K562 (cell line): ENCODE data around the gene HLA-DMB. TPM values are rescaled to one million over a fixed set of nuclear protein-coding genes. Genes with fewer than 3 reads are reported as not detected.
A peak's percentile ranks its signal among the peaks of the same experiment; 100 is the strongest.

Source experiments
- BRD9 ChIP-seq: fragments of 450-650 bp; IDR thresholded peaks from 2 replicates; pipeline ENCODE4 v1.6.1; 2018; ENCODE audit warnings: low read depth; ENCODE audit not compliant: partially characterized antibody
- DNMT1 ChIP-seq: fragments of 450-650 bp; IDR thresholded peaks from 2 replicates; pipeline ENCODE4 v1.6.1; 2016; ENCODE audit warnings: antibody characterized with exemption, mild to moderate bottlenecking
- FOSL1 ChIP-seq: fragments of 200-800 bp; sonication (Bioruptor generic); conservative IDR thresholded peaks from 2 replicates; pipeline ENCODE4 v1.6.1; 2016; ENCODE audit warnings: missing genetic modification characterization, missing compliant biosample characterization
- GABPB2 ChIP-seq: fragments of 250-450 bp; sonication (Bioruptor Pico); conservative IDR thresholded peaks from 2 replicates; pipeline ENCODE4 v1.5.1; 2021; ENCODE audit warnings: mild to moderate bottlenecking
- MEF2A ChIP-seq: IDR thresholded peaks from 2 replicates; pipeline ENCODE4 v1.6.1; 2011; ENCODE audit warnings: low read depth, mild to moderate bottlenecking, low read length, moderate library complexity; ENCODE audit not compliant: control insufficient read depth
- PATZ1 ChIP-seq: fragments of 250-450 bp; sonication (Bioruptor Pico); IDR thresholded peaks from 2 replicates; pipeline ENCODE4 v1.5.0; 2020; ENCODE audit warnings: mild to moderate bottlenecking, borderline replicate concordance
- TAF9B ChIP-seq: fragments of 450-650 bp; IDR thresholded peaks from 2 replicates; pipeline ENCODE4 v1.6.1; 2018; ENCODE audit warnings: mild to moderate bottlenecking; ENCODE audit not compliant: partially characterized antibody
- TCF3 ChIP-seq: sonication (generic); formaldehyde crosslinking; IDR thresholded peaks from 2 replicates; pipeline ENCODE4 v1.4.0; 2020; ENCODE audit warnings: mild to moderate bottlenecking, missing genetic modification reagents
- TCF7L2 ChIP-seq: fragments of 150-350 bp; IDR thresholded peaks from 2 replicates; pipeline ENCODE4 v1.6.1; 2016; ENCODE audit warnings: low read depth, mild to moderate bottlenecking, low read length, moderate library complexity
- YY1 ChIP-seq, 3 experiments: IDR thresholded peaks; 2 replicates each; pipeline ENCODE4 v1.6.1; 2011; ENCODE audit warnings: low read length in 2 of 3, mild to moderate bottlenecking in 2 of 3, moderate library complexity in 2 of 3, borderline replicate concordance in 1 of 3, control low read depth in 1 of 3, low read depth in 1 of 3; ENCODE audit not compliant: insufficient read depth in 3 of 3, insufficient replicate concordance in 2 of 3, control insufficient read depth in 1 of 3, insufficient read length in 1 of 3; ENCODE audit errors: extremely low read depth in 1 of 3
- ZNF398 ChIP-seq: fragments of 250-450 bp; sonication (Bioruptor Pico); IDR thresholded peaks from 2 replicates; pipeline ENCODE4 v1.8.0; 2021; ENCODE audit warnings: moderate library complexity, mild to moderate bottlenecking, inconsistent platforms
- ZNF668 ChIP-seq: fragments of 250-450 bp; sonication (Bioruptor Pico); IDR thresholded peaks from 2 replicates; pipeline ENCODE4 v1.8.0; 2022; ENCODE audit warnings: mild to moderate bottlenecking, inconsistent platforms
- polyA plus RNA-seq, 8 experiments: library from polyadenylated mRNA; depleted of rRNA in 4 of 8; stranded (reverse) in 5 of 8; unstranded in 3 of 8; fragments of >200 nt; fragmentation: Nextera tagmentation in 2 of 8; fragmentation: Illumina TruSeq in 1 of 8; extraction: Ambion mirVana in 2 of 8; extraction: Trizol in 1 of 8; gene quantifications; 2 replicates each; pipeline versions ENCODE4 v1.2.1 to v1.2.3, GENCODE V29; 2011 to 2014; ENCODE audit warnings: inconsistent platforms in 1 of 8, missing spikeins in 1 of 8
- total RNA-seq, 7 experiments: library from RNA; depleted of rRNA in 6 of 7; stranded (reverse); fragments of >200 nt in 6 of 7; fragmentation: Illumina TruSeq in 2 of 7; extraction: Trizol in 2 of 7; gene quantifications; 2 replicates each; pipeline versions ENCODE4 v1.2.1 to v1.2.3, GENCODE V29; 2011 to 2021; ENCODE audit warnings: low replicate concordance in 1 of 7
- TF ChIP-seq, protein P1 (sequence below): fragments of 450-650 bp; formaldehyde crosslinking; IDR thresholded peaks from 2 replicates; pipeline ENCODE4 v1.4.0; 2020; ENCODE audit warnings: mild to moderate bottlenecking, moderate library complexity
- TF ChIP-seq, protein P2 (sequence below): fragments of 250-450 bp; sonication (Bioruptor Pico); IDR thresholded peaks from 2 replicates; pipeline ENCODE4 v1.4.0; 2020
- TF ChIP-seq, protein P3 (sequence below): fragments of 250-450 bp; sonication (Bioruptor Pico); IDR thresholded peaks from 2 replicates; pipeline ENCODE4 v1.8.0; 2022; ENCODE audit warnings: moderate library complexity, mild to moderate bottlenecking, inconsistent platforms

The HLA-DMB gene
- total and polyA plus RNA-seq, 9 of the 15 experiments (the other 6 are each of a cell fraction or from before 2014, with no cell fraction given): 0.38 TPM; not detected in 8

DNA sequence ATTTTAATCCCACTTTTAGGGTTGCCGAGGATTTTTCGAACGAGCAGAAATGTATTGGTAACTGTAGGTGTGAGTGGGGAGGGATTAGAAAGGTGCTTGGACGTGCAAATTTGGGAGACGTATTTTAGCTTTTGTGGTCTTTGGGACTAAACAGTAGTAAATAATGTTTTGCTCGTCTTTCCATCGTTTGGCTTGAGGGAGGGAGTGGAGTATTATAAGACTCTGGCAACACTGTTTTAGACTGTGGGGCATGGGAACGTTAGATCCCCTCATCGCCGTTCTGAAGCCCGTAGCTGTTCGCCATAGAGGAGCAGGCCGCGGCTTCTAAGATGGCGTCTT lies 30.4 kb upstream of the HLA-DMB start (continued):
- TF ChIP-seq YY1 (IDR thresholded peaks at IDR 0.05; ENCODE audit: borderline replicate concordance in 1 of 3, control insufficient read depth in 1 of 3, extremely low read depth in 1 of 3, insufficient read depth in 3 of 3, insufficient read length in 1 of 3, insufficient replicate concordance in 2 of 3, low read depth in 1 of 3, low read length in 2 of 3) (no peak), TAF9B (no peak), BRD9 (peak; percentile 98), TCF7L2 (no peak), FOSL1 (no peak), GABPB2 (CRISPR knock-in tag) (no peak), PATZ1 (no peak), DNMT1 (0 out of 2 replicates have a peak, but pooled peaks have one; percentile 31), ZNF398 (CRISPR knock-in tag) (no peak), ZNF668 (CRISPR knock-in tag) (no peak; the same call in 1 of the 2 replicates), TCF3 (CRISPR knock-in tag) (no peak), MEF2A (no peak)
- TF ChIP-seq, protein P1, sequence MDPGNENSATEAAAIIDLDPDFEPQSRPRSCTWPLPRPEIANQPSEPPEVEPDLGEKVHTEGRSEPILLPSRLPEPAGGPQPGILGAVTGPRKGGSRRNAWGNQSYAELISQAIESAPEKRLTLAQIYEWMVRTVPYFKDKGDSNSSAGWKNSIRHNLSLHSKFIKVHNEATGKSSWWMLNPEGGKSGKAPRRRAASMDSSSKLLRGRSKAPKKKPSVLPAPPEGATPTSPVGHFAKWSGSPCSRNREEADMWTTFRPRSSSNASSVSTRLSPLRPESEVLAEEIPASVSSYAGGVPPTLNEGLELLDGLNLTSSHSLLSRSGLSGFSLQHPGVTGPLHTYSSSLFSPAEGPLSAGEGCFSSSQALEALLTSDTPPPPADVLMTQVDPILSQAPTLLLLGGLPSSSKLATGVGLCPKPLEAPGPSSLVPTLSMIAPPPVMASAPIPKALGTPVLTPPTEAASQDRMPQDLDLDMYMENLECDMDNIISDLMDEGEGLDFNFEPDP (CRISPR knock-in tag): no peak
- TF ChIP-seq, protein P2, sequence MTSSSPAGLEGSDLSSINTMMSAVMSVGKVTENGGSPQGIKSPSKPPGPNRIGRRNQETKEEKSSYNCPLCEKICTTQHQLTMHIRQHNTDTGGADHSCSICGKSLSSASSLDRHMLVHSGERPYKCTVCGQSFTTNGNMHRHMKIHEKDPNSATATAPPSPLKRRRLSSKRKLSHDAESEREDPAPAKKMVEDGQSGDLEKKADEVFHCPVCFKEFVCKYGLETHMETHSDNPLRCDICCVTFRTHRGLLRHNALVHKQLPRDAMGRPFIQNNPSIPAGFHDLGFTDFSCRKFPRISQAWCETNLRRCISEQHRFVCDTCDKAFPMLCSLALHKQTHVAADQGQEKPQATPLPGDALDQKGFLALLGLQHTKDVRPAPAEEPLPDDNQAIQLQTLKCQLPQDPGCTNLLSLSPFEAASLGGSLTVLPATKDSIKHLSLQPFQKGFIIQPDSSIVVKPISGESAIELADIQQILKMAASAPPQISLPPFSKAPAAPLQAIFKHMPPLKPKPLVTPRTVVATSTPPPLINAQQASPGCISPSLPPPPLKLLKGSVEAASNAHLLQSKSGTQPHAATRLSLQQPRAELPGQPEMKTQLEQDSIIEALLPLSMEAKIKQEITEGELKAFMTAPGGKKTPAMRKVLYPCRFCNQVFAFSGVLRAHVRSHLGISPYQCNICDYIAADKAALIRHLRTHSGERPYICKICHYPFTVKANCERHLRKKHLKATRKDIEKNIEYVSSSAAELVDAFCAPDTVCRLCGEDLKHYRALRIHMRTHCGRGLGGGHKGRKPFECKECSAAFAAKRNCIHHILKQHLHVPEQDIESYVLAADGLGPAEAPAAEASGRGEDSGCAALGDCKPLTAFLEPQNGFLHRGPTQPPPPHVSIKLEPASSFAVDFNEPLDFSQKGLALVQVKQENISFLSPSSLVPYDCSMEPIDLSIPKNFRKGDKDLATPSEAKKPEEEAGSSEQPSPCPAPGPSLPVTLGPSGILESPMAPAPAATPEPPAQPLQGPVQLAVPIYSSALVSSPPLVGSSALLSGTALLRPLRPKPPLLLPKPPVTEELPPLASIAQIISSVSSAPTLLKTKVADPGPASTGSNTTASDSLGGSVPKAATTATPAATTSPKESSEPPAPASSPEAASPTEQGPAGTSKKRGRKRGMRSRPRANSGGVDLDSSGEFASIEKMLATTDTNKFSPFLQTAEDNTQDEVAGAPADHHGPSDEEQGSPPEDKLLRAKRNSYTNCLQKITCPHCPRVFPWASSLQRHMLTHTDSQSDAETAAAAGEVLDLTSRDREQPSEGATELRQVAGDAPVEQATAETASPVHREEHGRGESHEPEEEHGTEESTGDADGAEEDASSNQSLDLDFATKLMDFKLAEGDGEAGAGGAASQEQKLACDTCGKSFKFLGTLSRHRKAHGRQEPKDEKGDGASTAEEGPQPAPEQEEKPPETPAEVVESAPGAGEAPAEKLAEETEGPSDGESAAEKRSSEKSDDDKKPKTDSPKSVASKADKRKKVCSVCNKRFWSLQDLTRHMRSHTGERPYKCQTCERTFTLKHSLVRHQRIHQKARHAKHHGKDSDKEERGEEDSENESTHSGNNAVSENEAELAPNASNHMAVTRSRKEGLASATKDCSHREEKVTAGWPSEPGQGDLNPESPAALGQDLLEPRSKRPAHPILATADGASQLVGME (CRISPR knock-in tag): no peak
- TF ChIP-seq, protein P3, sequence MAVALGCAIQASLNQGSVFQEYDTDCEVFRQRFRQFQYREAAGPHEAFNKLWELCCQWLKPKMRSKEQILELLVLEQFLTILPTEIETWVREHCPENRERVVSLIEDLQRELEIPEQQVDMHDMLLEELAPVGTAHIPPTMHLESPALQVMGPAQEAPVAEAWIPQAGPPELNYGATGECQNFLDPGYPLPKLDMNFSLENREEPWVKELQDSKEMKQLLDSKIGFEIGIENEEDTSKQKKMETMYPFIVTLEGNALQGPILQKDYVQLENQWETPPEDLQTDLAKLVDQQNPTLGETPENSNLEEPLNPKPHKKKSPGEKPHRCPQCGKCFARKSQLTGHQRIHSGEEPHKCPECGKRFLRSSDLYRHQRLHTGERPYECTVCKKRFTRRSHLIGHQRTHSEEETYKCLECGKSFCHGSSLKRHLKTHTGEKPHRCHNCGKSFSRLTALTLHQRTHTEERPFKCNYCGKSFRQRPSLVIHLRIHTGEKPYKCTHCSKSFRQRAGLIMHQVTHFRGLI (CRISPR knock-in tag): no peak
